PC-3 (cell line): Measurements from ENCODE around the gene INTS3.

Experiments used
- EZH2 ChIP-seq: fragments of 300-600 bp; sonication (generic); IDR thresholded peaks from one replicate; pipeline ENCODE4 v1.6.1; 2017; ENCODE audit warnings: antibody characterized with exemption, mild to moderate bottlenecking, low read length; ENCODE audit not compliant: unreplicated experiment
- EZH2phosphoT487 ChIP-seq: fragments of 300-600 bp; sonication (generic); IDR thresholded peaks from 2 replicates; pipeline ENCODE4 v1.6.1; 2018; ENCODE audit warnings: mild to moderate bottlenecking, antibody characterized with exemption, low read length, borderline replicate concordance
- TF ChIP-seq, protein P1 (sequence below): fragments of 300-600 bp; sonication (generic); conservative IDR thresholded peaks from 2 replicates; pipeline ENCODE4 v1.5.1; 2017; ENCODE audit warnings: antibody characterized with exemption, low read depth, mild to moderate bottlenecking, low read length

DNA sequence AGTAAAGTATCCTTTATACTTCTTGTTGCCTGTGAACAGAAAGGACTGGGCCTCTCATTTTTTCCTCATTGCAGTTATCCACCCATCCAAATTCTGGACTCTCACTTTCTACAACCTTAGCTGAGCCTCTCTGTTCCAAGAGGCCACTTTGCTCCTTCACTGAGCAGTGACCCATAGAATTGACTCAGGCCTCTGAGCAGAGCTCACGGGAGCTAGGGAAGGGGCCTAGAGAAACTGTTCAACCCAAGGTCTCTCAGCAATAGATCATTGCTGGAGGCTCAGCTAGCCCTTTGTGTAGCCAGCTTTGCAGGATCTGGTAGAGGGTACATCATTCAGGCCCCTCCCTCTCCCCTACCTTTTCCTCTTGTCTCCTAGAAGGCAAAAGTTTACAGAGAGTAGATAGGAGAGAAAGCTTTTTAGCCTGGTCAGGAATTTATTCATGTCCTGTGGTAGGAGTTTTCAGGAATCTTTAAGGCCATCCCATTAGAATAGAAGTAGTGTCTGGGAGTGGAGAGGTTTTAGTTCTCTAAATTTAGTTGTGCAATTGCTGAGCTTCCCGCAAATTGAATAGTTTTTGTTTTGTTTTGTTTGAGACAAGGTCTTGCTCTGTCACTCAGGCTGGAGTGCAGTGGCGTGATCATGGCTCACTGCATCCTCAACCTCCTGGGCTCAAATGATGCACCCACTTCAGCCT lies 6.7 kb downstream of the INTS3 start:
- TF ChIP-seq, protein P1, sequence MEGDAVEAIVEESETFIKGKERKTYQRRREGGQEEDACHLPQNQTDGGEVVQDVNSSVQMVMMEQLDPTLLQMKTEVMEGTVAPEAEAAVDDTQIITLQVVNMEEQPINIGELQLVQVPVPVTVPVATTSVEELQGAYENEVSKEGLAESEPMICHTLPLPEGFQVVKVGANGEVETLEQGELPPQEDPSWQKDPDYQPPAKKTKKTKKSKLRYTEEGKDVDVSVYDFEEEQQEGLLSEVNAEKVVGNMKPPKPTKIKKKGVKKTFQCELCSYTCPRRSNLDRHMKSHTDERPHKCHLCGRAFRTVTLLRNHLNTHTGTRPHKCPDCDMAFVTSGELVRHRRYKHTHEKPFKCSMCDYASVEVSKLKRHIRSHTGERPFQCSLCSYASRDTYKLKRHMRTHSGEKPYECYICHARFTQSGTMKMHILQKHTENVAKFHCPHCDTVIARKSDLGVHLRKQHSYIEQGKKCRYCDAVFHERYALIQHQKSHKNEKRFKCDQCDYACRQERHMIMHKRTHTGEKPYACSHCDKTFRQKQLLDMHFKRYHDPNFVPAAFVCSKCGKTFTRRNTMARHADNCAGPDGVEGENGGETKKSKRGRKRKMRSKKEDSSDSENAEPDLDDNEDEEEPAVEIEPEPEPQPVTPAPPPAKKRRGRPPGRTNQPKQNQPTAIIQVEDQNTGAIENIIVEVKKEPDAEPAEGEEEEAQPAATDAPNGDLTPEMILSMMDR: no peak
- TF ChIP-seq EZH2 (no peak), EZH2phosphoT487 (no peak)
